Aorta (tissue), 5 donors: ENCODE data around the gene NUDT1. TPM values are rescaled to one million over a fixed set of nuclear protein-coding genes. Genes with fewer than 3 reads are reported as not detected.

ENCODE experiments used
- ATAC-seq: fragments of 200-7000 bp; cut with Tn5 transposase; one replicate; pipeline ENCODE4 v1.9.1; 2022; ENCODE audit warnings: moderate library complexity; ENCODE audit not compliant: low FRiP score
- DNase-seq, 2 donors: peaks; one replicate each; pipeline ENCODE4 v3.0.0-alpha.2; 2020
- H3K27ac ChIP-seq, 2 donors: one replicate each; pipeline ENCODE4 v1.5.1; 2013; ENCODE audit warnings: low read length in 2 of 2, mild to moderate bottlenecking in 2 of 2, moderate library complexity in 2 of 2, control low read depth in 1 of 2, inconsistent platforms in 1 of 2, low read depth in 1 of 2
- H3K27me3 ChIP-seq, 2 donors: one replicate each; pipeline ENCODE4 v1.6.1; 2013; ENCODE audit warnings: control low read depth in 1 of 2, low read length in 1 of 2, mild to moderate bottlenecking in 1 of 2, moderate library complexity in 1 of 2; ENCODE audit not compliant: insufficient read depth in 2 of 2, control insufficient read depth in 1 of 2
- H3K36me3 ChIP-seq, 2 donors: one replicate each; pipeline ENCODE4 v1.6.1; 2013; ENCODE audit warnings: control low read depth in 1 of 2, low read length in 1 of 2, mild to moderate bottlenecking in 1 of 2; ENCODE audit not compliant: insufficient read depth in 2 of 2, control insufficient read depth in 1 of 2
- H3K4me1 ChIP-seq, 2 donors: one replicate each; pipeline ENCODE4 v1.6.1; 2013; ENCODE audit warnings: low read length in 2 of 2, control low read depth in 1 of 2, mild to moderate bottlenecking in 1 of 2, moderate library complexity in 1 of 2; ENCODE audit not compliant: insufficient read depth in 2 of 2, control insufficient read depth in 1 of 2
- H3K4me3 ChIP-seq, 2 donors: one replicate each; pipeline ENCODE4 v1.5.1; 2013; ENCODE audit warnings: low read length in 2 of 2, control low read depth in 1 of 2, mild to moderate bottlenecking in 1 of 2
- H3K9me3 ChIP-seq: one replicate; pipeline ENCODE4 v1.6.1; 2013; ENCODE audit warnings: mild to moderate bottlenecking, low read length; ENCODE audit not compliant: control insufficient read depth
- WGBS, 2 donors: extraction: QIAGEN DNeasy Blood & Tissue Kit; methylation state at CpG; one replicate each; pipeline ENCODE4 v1.1.7; 2013; 5-methylcytosine and 5-hydroxymethylcytosine counted together
- intact Hi-C, 2 donors: fragments of 100-400 bp; cut with DNase I; formaldehyde crosslinking; loops; one replicate each; pipeline versions ENCODE4 v1.14.2 to v1.15.0; 2022
- polyA plus RNA-seq, 2 donors: library from polyadenylated mRNA; stranded (reverse); fragments of 200-250 nt; gene quantifications; one replicate each; pipeline ENCODE4 v1.2.3, GENCODE V29; 2013
- total RNA-seq, 2 donors: library from RNA; stranded (reverse); fragmentation: NEBNext Ultra II Directional; extraction: Animal tissue kit (Norgen Biotek cat#: 25700); gene quantifications; one replicate each; pipeline ENCODE4 v1.2.1, GENCODE V29; 2021
- donor health status: healthy with polysubstance abuse.
- donor health status: Bipolar disorder and iron deficiency.
- donor health status: DM: no; HTN: no; CAD: no.
- donor health status: DM: no; HTN: no; CAD: no.
- donor health status: DM: yes; HTN: yes; CAD: no.

Gene NUDT1
- total and polyA plus RNA-seq, 4 donors: 11.1 to 30.8 (median 16.5) TPM

GRCh38 chr7:2253021-2253420 is 11.0 kb downstream of the NUDT1 start:
- no peaks in the 10 kb centered on the region for H3K27me3 ChIP-seq
- 94 to 97% methylated on average over 9 of the region's 9 CpGs for WGBS, 2 donors
- intact Hi-C loops: no loop called here
- no peak overlapping the region for H3K27ac ChIP-seq
- no peaks in the 10 kb centered on the region for H3K36me3 ChIP-seq
- H3K4me1 ChIP-seq: no peaks in the 10 kb centered on the region
- no peaks in the 10 kb centered on the region for H3K9me3 ChIP-seq
- H3K4me3 ChIP-seq: no peak overlapping the region
- DNase-seq: no peak
- ATAC-seq: no peak

GRCh38 chr7:2253525-2254244 is 11.7 kb downstream of the NUDT1 start:
- no peak for ATAC-seq
- Histone ChIP-seq H3K27ac (no peak overlapping the region), H3K4me1 (no peaks in the 10 kb centered on the region), H3K4me3 (no peak overlapping the region), H3K9me3 (no peaks in the 10 kb centered on the region), H3K36me3 (no peaks in the 10 kb centered on the region), H3K27me3 (no peaks in the 10 kb centered on the region)
- intact Hi-C loops: no loop called here
- no peak for DNase-seq
- WGBS, 2 donors: 91 to 94% methylated on average over 32 of the region's 32 CpGs

GRCh38 chr7:2254429-2255144 is 12.6 kb downstream of the NUDT1 start:
- Histone ChIP-seq H3K27me3 (no peaks in the 10 kb centered on the region), H3K4me3 (no peak overlapping the region), H3K9me3 (no peaks in the 10 kb centered on the region), H3K36me3 (no peaks in the 10 kb centered on the region), H3K4me1 (no peaks in the 10 kb centered on the region), H3K27ac (no peak overlapping the region)
- no peak for ATAC-seq
- DNase-seq: no peak
- 93% methylated on average over 30 to 31 of the region's 31 CpGs for WGBS, 2 donors
- intact Hi-C loops: no loop called here

GRCh38 chr7:2255145-2256139 is 13.4 kb downstream of the NUDT1 start:
- Histone ChIP-seq H3K27ac (no peak overlapping the region), H3K4me1 (no peaks in the 10 kb centered on the region), H3K9me3 (no peaks in the 10 kb centered on the region), H3K4me3 (no peak overlapping the region), H3K27me3 (no peaks in the 10 kb centered on the region), H3K36me3 (no peaks in the 10 kb centered on the region)
- ATAC-seq (no peak), DNase-seq (peak in 1 of 2 donors; percentile 72)
- intact Hi-C loops: no loop called here
- 92 to 93% methylated on average over 33 of the region's 33 CpGs for WGBS, 2 donors

- intact Hi-C loops: no loop called here
- WGBS, 2 donors: 94 to 95% methylated on average over 44 of the region's 44 CpGs
These were observed 14.4 kb downstream of the NUDT1 start for GRCh38 chr7:2256306-2257045.

GRCh38 chr7:2257046-2257551 is 15.1 kb downstream of the NUDT1 start:
- Histone ChIP-seq H3K36me3 (no peaks in the 10 kb centered on the region), H3K9me3 (no peaks in the 10 kb centered on the region), H3K4me3 (no peak overlapping the region), H3K4me1 (no peaks in the 10 kb centered on the region), H3K27me3 (no peaks in the 10 kb centered on the region), H3K27ac (no peak overlapping the region)
- no peak for DNase-seq
- ATAC-seq: no peak
- WGBS, 2 donors: 95 to 97% methylated on average over 29 to 38 of the region's 38 CpGs
- intact Hi-C loops: no loop called here

More at GRCh38 chr7:2256306-2257045, 14.4 kb downstream of the NUDT1 start:
- H3K4me1 ChIP-seq: no peaks in the 10 kb centered on the region
- no peak overlapping the region for H3K27ac ChIP-seq
- H3K27me3 ChIP-seq: no peaks in the 10 kb centered on the region
- no peak overlapping the region for H3K4me3 ChIP-seq
- no peaks in the 10 kb centered on the region for H3K9me3 ChIP-seq
- DNase-seq (no peak), ATAC-seq (no peak)
- H3K36me3 ChIP-seq: no peaks in the 10 kb centered on the region

GRCh38 chr7:2257651-2258050 is 15.6 kb downstream of the NUDT1 start:
- no peak for DNase-seq
- H3K36me3 ChIP-seq: no peaks in the 10 kb centered on the region
- no peaks in the 10 kb centered on the region for H3K27me3 ChIP-seq
- H3K4me3 ChIP-seq: no peak overlapping the region
- H3K4me1 ChIP-seq: no peaks in the 10 kb centered on the region
- intact Hi-C loops: no loop called here
- no peak for ATAC-seq
- no peaks in the 10 kb centered on the region for H3K9me3 ChIP-seq
- 91 to 93% methylated on average over 13 to 17 of the region's 17 CpGs for WGBS, 2 donors
- H3K27ac ChIP-seq: no peak overlapping the region
